H1 (cell line): ENCODE measurements around the gene MARCHF9. TPM values are rescaled to one million over a fixed set of nuclear protein-coding genes. Genes with fewer than 3 reads are reported as not detected.

Source experiments
- CTCF ChIA-PET: fragments of 300-600 bp; sonication (Branson Sonifier 250); formaldehyde crosslinking; loops from one replicate; lab custom pipeline; 2021; ENCODE audit not compliant: partially characterized antibody; lab: Charles Lee
- POLR2A ChIA-PET: fragments of 300-600 bp; sonication (Branson Sonifier 250); formaldehyde crosslinking; loops from one replicate; lab custom pipeline; 2021; ENCODE audit warnings: inconsistent platforms; ENCODE audit not compliant: partially characterized antibody; lab: Charles Lee
- DNase-seq, 2 experiments: peaks; one replicate each; pipeline versions ENCODE4 v3.0.0 to v3.0.0-alpha.2; 2010 to 2022; ENCODE audit warnings: low spot score in 2 of 2, low read depth in 1 of 2, mixed read lengths in 1 of 2
- FAIRE-seq: peaks from 2 replicates; lab custom pipeline; 2011; peaks lifted over from hg19 to GRCh38; lab: Jason Lieb, UNC
- H2AFZ ChIP-seq: 2 replicates; pipeline ENCODE4 v1.8.1; 2012; ENCODE audit warnings: low read length, inconsistent platforms
- H2AK5ac ChIP-seq: 2 replicates; pipeline ENCODE4 v1.6.1; 2013; ENCODE audit warnings: low read depth, low read length
- H2BK120ac ChIP-seq: replicated peaks from 2 replicates; pipeline ENCODE3; 2013; ENCODE audit warnings: low read depth, low read length, inconsistent platforms
- H2BK12ac ChIP-seq: 2 replicates; pipeline ENCODE4 v1.6.1; 2013; ENCODE audit warnings: low read depth, low read length
- H2BK15ac ChIP-seq: 2 replicates; pipeline ENCODE4 v1.6.1; 2013; ENCODE audit warnings: low read length
- H2BK20ac ChIP-seq: 2 replicates; pipeline ENCODE4 v1.6.1; 2013; ENCODE audit warnings: low read length
- H2BK5ac ChIP-seq: 2 replicates; pipeline ENCODE4 v1.6.1; 2013; ENCODE audit warnings: low read depth, low read length
- H3K14ac ChIP-seq: 2 replicates; pipeline ENCODE4 v1.6.1; 2013; ENCODE audit warnings: inconsistent platforms; ENCODE audit not compliant: insufficient read length
- H3K18ac ChIP-seq: 2 replicates; pipeline ENCODE4 v1.6.1; 2013; ENCODE audit warnings: low read length; ENCODE audit errors: extremely low read depth
- H3K23ac ChIP-seq: 2 replicates; pipeline ENCODE4 v1.6.1; 2013; ENCODE audit warnings: inconsistent platforms; ENCODE audit not compliant: insufficient read length
- H3K23me2 ChIP-seq: 2 replicates; pipeline ENCODE4 v1.6.1; 2013; ENCODE audit warnings: low read depth, low read length
- H3K27ac ChIP-seq: 2 replicates; pipeline ENCODE4 v1.6.1; 2011; ENCODE audit warnings: low read depth, low read length, inconsistent platforms
- H3K27me3 ChIP-seq, 4 experiments: replicated peaks in 1 of 4; 1 replicate in 1 of 4; 2 replicates in 3 of 4; pipeline versions ENCODE4 v1.6.1 to v1.8.1; 2011 to 2013; ENCODE audit warnings: low read length in 3 of 4, mild to moderate bottlenecking in 3 of 4, inconsistent platforms in 2 of 4, mixed read lengths in 2 of 4, moderate library complexity in 1 of 4; ENCODE audit not compliant: control insufficient read depth in 3 of 4, insufficient read depth in 3 of 4; ENCODE audit errors: extremely low read depth in 1 of 4
- H3K36me3 ChIP-seq, 4 experiments: 2 replicates each; pipeline versions ENCODE4 v1.6.1 to v1.8.1; 2011 to 2013; ENCODE audit warnings: mild to moderate bottlenecking in 4 of 4, low read length in 3 of 4, moderate library complexity in 2 of 4, control low read depth in 1 of 4, inconsistent platforms in 1 of 4; ENCODE audit not compliant: insufficient read depth in 4 of 4, control insufficient read depth in 2 of 4
- H3K4ac ChIP-seq: replicated peaks from 2 replicates; pipeline ENCODE3; 2013; ENCODE audit warnings: low read length, low read depth, mixed read lengths, inconsistent platforms; ENCODE audit not compliant: insufficient read length
- H3K4me1 ChIP-seq, 4 experiments: replicated peaks in 1 of 4; 1 replicate in 1 of 4; 2 replicates in 3 of 4; pipeline versions ENCODE4 v1.6.1 to v1.8.1; 2011 to 2013; ENCODE audit warnings: low read length in 3 of 4, inconsistent platforms in 2 of 4, mixed read lengths in 1 of 4; ENCODE audit not compliant: insufficient read depth in 4 of 4, control insufficient read depth in 3 of 4
- H3K4me2 ChIP-seq, 2 experiments: 2 replicates each; pipeline versions ENCODE4 v1.6.1 to v1.8.1; 2011 to 2013; ENCODE audit warnings: low read depth in 2 of 2, low read length in 2 of 2, control low read depth in 1 of 2, inconsistent platforms in 1 of 2, mild to moderate bottlenecking in 1 of 2; ENCODE audit not compliant: insufficient read depth in 1 of 2
- H3K4me3 ChIP-seq, 4 experiments: fragments of 200-600, 300-600 bp in 1 of 4; sonication (generic), shearing (Covaris generic), sonication (Bioruptor Twin) in 1 of 4; 2 replicates each; pipeline versions ENCODE4 v1.5.1 to v1.8.1; 2011 to 2016; ENCODE audit warnings: low read length in 4 of 4, low read depth in 3 of 4, control low read depth in 2 of 4, inconsistent platforms in 2 of 4, mild to moderate bottlenecking in 2 of 4, mixed read lengths in 1 of 4, moderate library complexity in 1 of 4; ENCODE audit not compliant: insufficient read depth in 2 of 4; ENCODE audit errors: extremely low read depth in 1 of 4
- H3K56ac ChIP-seq: replicated peaks from 2 replicates; pipeline ENCODE3; 2013; ENCODE audit warnings: low read depth, mild to moderate bottlenecking, mixed read lengths, low read length, inconsistent platforms; ENCODE audit not compliant: insufficient read length
- H3K79me1 ChIP-seq: 2 replicates; pipeline ENCODE4 v1.6.1; 2013; ENCODE audit warnings: low read depth, low read length, control low read depth
- H3K79me2 ChIP-seq, 2 experiments: 2 replicates each; pipeline versions ENCODE4 v1.6.1 to v1.8.1; 2012 to 2013; ENCODE audit warnings: low read length in 2 of 2, mild to moderate bottlenecking in 2 of 2, inconsistent platforms in 1 of 2; ENCODE audit not compliant: insufficient read depth in 2 of 2, control insufficient read depth in 1 of 2
- H3K9ac ChIP-seq, 4 experiments: replicated peaks in 1 of 4; 1 replicate in 1 of 4; 2 replicates in 3 of 4; pipeline versions ENCODE4 v1.6.1 to v1.8.1; 2011 to 2013; ENCODE audit warnings: low read depth in 3 of 4, low read length in 3 of 4, control low read depth in 2 of 4, mild to moderate bottlenecking in 2 of 4, moderate library complexity in 2 of 4, inconsistent platforms in 1 of 4; ENCODE audit errors: extremely low read depth in 1 of 4
- H3K9me3 ChIP-seq, 2 experiments: 2 replicates each; pipeline versions ENCODE4 v1.6.1 to v1.8.1; 2012 to 2013; ENCODE audit warnings: mild to moderate bottlenecking in 2 of 2, moderate library complexity in 2 of 2, control low read depth in 1 of 2, inconsistent platforms in 1 of 2, low read depth in 1 of 2, low read length in 1 of 2, mixed read lengths in 1 of 2; ENCODE audit not compliant: insufficient read depth in 2 of 2
- H4K20me1 ChIP-seq, 2 experiments: replicated peaks in 1 of 2; 2 replicates each; pipeline versions ENCODE3 to v1.8.1; 2011 to 2013; ENCODE audit warnings: inconsistent platforms in 2 of 2, low read length in 2 of 2, mild to moderate bottlenecking in 1 of 2; ENCODE audit not compliant: insufficient read depth in 2 of 2, control insufficient read depth in 1 of 2
- H4K5ac ChIP-seq: 2 replicates; pipeline ENCODE4 v1.6.1; 2013; ENCODE audit warnings: low read length, low read depth, mixed read lengths, inconsistent platforms; ENCODE audit not compliant: insufficient read length
- H4K8ac ChIP-seq: 2 replicates; pipeline ENCODE4 v1.8.0; 2013; ENCODE audit warnings: mild to moderate bottlenecking, moderate library complexity, low read length, inconsistent platforms; ENCODE audit not compliant: insufficient read depth; ENCODE audit errors: extremely low read depth
- H4K91ac ChIP-seq: replicated peaks from 2 replicates; pipeline ENCODE3; 2013; ENCODE audit warnings: low read length, mixed read lengths, inconsistent platforms; ENCODE audit not compliant: insufficient read length
- POLR2A ChIP-seq, 2 experiments: IDR thresholded peaks; 1 replicate in 1 of 2; 2 replicates in 1 of 2; pipeline ENCODE4 v1.6.1; 2011; ENCODE audit warnings: low read depth in 2 of 2, low read length in 2 of 2, mild to moderate bottlenecking in 2 of 2; ENCODE audit errors: control extremely low read depth in 1 of 2
- POU5F1 ChIP-seq: IDR thresholded peaks from 2 replicates; pipeline ENCODE4 v1.6.1; 2011; ENCODE audit warnings: low read depth, mild to moderate bottlenecking, low read length, moderate library complexity
- SIN3A ChIP-seq, 2 experiments: IDR thresholded peaks in 1 of 2; conservative IDR thresholded peaks in 1 of 2; 2 replicates each; pipeline ENCODE4 v1.6.1; 2011 to 2012; ENCODE audit warnings: low read length in 2 of 2, improper control_type of control experiment in 1 of 2, low read depth in 1 of 2, mild to moderate bottlenecking in 1 of 2
- TAF1 ChIP-seq: IDR thresholded peaks from 2 replicates; pipeline ENCODE4 v1.6.1; 2011; ENCODE audit warnings: mild to moderate bottlenecking, low read depth, low read length
- TBP ChIP-seq: IDR thresholded peaks from 2 replicates; pipeline ENCODE4 v1.6.1; 2011; ENCODE audit warnings: low read depth, low read length, improper control_type of control experiment
- YY1 ChIP-seq: IDR thresholded peaks from 2 replicates; pipeline ENCODE4 v1.6.1; 2011; ENCODE audit warnings: low read depth, mild to moderate bottlenecking, low read length
- WGBS, 2 experiments: shearing (Covaris generic) in 1 of 2; methylation state at CpG; one replicate each; pipeline versions ENCODE4 v1.1.6 to v1.1.7; 2013 to 2015; ENCODE audit warnings: low lambda C conversion rate in 2 of 2, mixed read lengths in 2 of 2, inconsistent platforms in 1 of 2, low coverage in 1 of 2, missing lambda C conversion rate in 1 of 2; ENCODE audit not compliant: insufficient replicate concordance in 2 of 2, insufficient coverage in 1 of 2, insufficient read length in 1 of 2; ENCODE audit errors: extremely low coverage in 1 of 2, missing lambda C conversion rate in 1 of 2; 5-methylcytosine and 5-hydroxymethylcytosine counted together
- polyA plus RNA-seq, 7 experiments: library from polyadenylated mRNA; depleted of rRNA in 3 of 7; stranded (reverse) in 5 of 7; unstranded in 2 of 7; fragments of >200 nt in 5 of 7; fragments of 200-250 nt in 2 of 7; gene quantifications; 1 replicate in 5 of 7; 2 replicates in 1 of 7; 4 replicates in 1 of 7; pipeline versions ENCODE4 v1.2.1 to v1.2.3, GENCODE V29; 2011 to 2013; ENCODE audit warnings: missing spikeins in 2 of 7, mixed read lengths in 2 of 7
- total RNA-seq: library from RNA; stranded (reverse); fragmentation: NEBNext Ultra II Directional; extraction: Animal tissue kit (Norgen Biotek cat#: 25700); gene quantifications from 2 replicates; pipeline ENCODE4 v1.2.1, GENCODE V29; 2021
- TF ChIP-seq, protein P1 (sequence below): IDR thresholded peaks from 2 replicates; pipeline ENCODE4 v1.6.1; 2012; ENCODE audit warnings: inconsistent platforms
- TF ChIP-seq, protein P2 (sequence below), 3 experiments: IDR thresholded peaks; 1 replicate in 2 of 3; 2 replicates in 1 of 3; pipeline versions ENCODE4 v1.5.1 to v1.6.1; 2011; ENCODE audit warnings: low read length in 3 of 3, mild to moderate bottlenecking in 3 of 3, inconsistent platforms in 2 of 3, low read depth in 1 of 3, moderate library complexity in 1 of 3; ENCODE audit not compliant: insufficient read depth in 1 of 3; ENCODE audit errors: control extremely low read depth in 1 of 3

The MARCHF9 gene
- total and polyA plus RNA-seq, 2 of the 8 experiments (the other 6 are each of a cell fraction or from before 2014, with no cell fraction given), result 6.4 to 7.8 TPM

DNA sequence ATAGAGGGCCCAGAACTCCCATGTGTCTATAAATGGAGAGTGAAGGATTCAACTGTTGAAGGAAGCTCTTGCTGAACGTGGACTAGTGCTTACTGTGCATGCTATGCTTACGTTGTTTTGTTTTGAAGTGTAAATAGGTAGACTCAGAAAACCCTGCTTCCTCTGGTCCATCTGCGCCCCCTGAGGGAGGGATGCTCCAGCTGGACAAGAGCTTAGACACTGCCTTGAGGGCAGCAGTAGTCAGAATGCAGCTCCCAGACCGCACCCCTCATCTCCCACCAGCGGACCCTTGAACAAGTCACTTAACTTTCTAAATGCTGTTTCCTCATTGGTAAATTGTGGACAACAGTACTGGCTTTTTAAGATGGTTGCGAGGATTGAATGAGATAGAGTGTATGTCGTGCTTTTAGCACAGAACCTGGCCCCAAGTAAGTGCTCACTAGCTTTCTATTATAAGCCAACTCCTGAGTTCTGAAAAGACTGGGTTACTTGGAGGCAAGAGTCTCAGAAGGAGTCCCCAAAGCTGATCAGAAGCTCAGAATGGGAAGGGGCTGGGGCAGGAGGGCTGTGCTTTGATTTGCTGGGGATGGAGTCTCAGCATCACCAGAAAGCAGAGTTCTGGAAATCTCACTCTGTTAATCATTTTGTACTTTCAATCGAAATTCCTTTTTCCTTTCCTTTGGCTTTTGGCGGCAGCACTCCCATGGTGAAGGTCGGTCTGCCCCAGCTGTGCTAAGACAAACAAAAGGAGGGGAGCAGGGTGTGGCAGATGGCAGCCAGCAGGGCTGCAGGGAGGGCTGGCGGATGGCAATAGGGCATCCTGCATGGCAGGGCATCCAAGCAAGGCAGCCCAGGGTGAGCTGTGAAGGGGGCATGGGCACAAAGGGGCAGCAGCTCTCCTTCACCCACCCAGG is 31.9 kb upstream of the MARCHF9 start:
- Histone ChIP-seq H4K20me1 (peaks cover 2 to 9% of the 10 kb centered on the region in 2 experiments), H3K9me3 (no peaks in the 10 kb centered on the region), H3K4me2 (no peak overlapping the region), H3K36me3 (peaks cover 0 to 12% (median 3%) of the 10 kb centered on the region in 4 experiments; a peak in 3 of 8 replicates), H3K14ac (no peak overlapping the region), H2BK20ac (no peak overlapping the region), H3K56ac (no peak overlapping the region), H3K27ac (no peak overlapping the region), H3K79me2 (no peaks in the 10 kb centered on the region), H3K18ac (no peak overlapping the region), H4K8ac (no peak overlapping the region), H4K91ac (no peak overlapping the region), H2AK5ac (no peak overlapping the region), H2BK15ac (no peak overlapping the region), H3K27me3 (peaks cover 17 to 40% (median 31%) of the 10 kb centered on the region in 4 experiments), H3K23ac (no peak overlapping the region), H3K79me1 (no peaks in the 10 kb centered on the region), H3K23me2 (peaks cover 12% of the 10 kb centered on the region; the same call in 1 of the 2 replicates), H2BK12ac (no peak overlapping the region), H2BK120ac (no peak overlapping the region), H3K4me1 (peaks cover 0 to 20% (median 13%) of the 10 kb centered on the region in 4 experiments; a peak in 5 of 7 replicates), H2BK5ac (no peak overlapping the region), H3K4me3 (no peak overlapping the region), H4K5ac (no peak overlapping the region), H2AFZ (no peak overlapping the region), H3K4ac (no peak overlapping the region), H3K9ac (no peak overlapping the region)
- WGBS, 2 experiments, result 68% methylated on average over 11 of the region's 11 CpGs; no CpG with 5 or more reads in 1 of the 2 experiments
- CTCF ChIA-PET, result interaction anchor here (0.6 to 11.7 kb wide), 10 partner anchors 15 to 694 kb away, joined by 3 to 149 read pairs (median 4); partner anchors contain the start of genes AGAP2 and OS9
- POLR2A ChIA-PET, result interaction anchor here (0.6 to 7.4 kb wide), 9 partner anchors 10 to 132 kb away, joined by 3 to 59 read pairs (median 4); partner anchors contain the start of genes AGAP2, CYP27B1, PIP4K2C and TSPAN31
- DNase-seq (peak in 1 of 2 experiments; percentile 41), FAIRE-seq (no peak)
- TF ChIP-seq TAF1 (no peak), YY1 (no peak), POU5F1 (no peak), SIN3A (conservative IDR thresholded peaks at IDR 0.05 in 1 of 2, IDR thresholded peaks at IDR 0.05 in 1 of 2; ENCODE audit: low read depth in 1 of 2, low read length in 2 of 2) (0 out of 4 replicates have a peak, but pooled peaks of 1 of the 2 experiments have one; percentile 26), TBP (no peak), POLR2A (IDR thresholded peaks at IDR 0.05; ENCODE audit: control extremely low read depth in 1 of 2, low read depth in 2 of 2, low read length in 2 of 2) (no peak)
- TF ChIP-seq, protein P1, sequence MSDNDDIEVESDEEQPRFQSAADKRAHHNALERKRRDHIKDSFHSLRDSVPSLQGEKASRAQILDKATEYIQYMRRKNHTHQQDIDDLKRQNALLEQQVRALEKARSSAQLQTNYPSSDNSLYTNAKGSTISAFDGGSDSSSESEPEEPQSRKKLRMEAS, result no peak
- TF ChIP-seq, protein P2, sequence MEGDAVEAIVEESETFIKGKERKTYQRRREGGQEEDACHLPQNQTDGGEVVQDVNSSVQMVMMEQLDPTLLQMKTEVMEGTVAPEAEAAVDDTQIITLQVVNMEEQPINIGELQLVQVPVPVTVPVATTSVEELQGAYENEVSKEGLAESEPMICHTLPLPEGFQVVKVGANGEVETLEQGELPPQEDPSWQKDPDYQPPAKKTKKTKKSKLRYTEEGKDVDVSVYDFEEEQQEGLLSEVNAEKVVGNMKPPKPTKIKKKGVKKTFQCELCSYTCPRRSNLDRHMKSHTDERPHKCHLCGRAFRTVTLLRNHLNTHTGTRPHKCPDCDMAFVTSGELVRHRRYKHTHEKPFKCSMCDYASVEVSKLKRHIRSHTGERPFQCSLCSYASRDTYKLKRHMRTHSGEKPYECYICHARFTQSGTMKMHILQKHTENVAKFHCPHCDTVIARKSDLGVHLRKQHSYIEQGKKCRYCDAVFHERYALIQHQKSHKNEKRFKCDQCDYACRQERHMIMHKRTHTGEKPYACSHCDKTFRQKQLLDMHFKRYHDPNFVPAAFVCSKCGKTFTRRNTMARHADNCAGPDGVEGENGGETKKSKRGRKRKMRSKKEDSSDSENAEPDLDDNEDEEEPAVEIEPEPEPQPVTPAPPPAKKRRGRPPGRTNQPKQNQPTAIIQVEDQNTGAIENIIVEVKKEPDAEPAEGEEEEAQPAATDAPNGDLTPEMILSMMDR (IDR thresholded peaks at IDR 0.05; ENCODE audit: control extremely low read depth in 1 of 3, insufficient read depth in 1 of 3, low read depth in 1 of 3, low read length in 3 of 3), result no peak
